GM18951 (cell line): ENCODE results near the gene CTSE.
"Not testable (repeated sequence)": the region's sequence is repeated elsewhere in the genome, so short reads cannot be mapped to it uniquely, and the experiment has no call there.

Experiments used
- POLR2A ChIP-seq: IDR thresholded peaks from 4 replicates; pipeline ENCODE4 v1.6.1; 2011; ENCODE audit warnings: mild to moderate bottlenecking; ENCODE audit not compliant: insufficient read length, insufficient read depth; ENCODE audit errors: extremely low read depth
- in situ Hi-C: fragments of 300-500 bp; cut with MboI; formaldehyde crosslinking; loops from one replicate; pipeline ENCODE4 v1.12.0; 2022; ENCODE audit warnings: low sequenced_read_pairs, mixed read lengths, inconsistent platforms; ENCODE audit not compliant: unreplicated experiment

Gene CTSE

DNA sequence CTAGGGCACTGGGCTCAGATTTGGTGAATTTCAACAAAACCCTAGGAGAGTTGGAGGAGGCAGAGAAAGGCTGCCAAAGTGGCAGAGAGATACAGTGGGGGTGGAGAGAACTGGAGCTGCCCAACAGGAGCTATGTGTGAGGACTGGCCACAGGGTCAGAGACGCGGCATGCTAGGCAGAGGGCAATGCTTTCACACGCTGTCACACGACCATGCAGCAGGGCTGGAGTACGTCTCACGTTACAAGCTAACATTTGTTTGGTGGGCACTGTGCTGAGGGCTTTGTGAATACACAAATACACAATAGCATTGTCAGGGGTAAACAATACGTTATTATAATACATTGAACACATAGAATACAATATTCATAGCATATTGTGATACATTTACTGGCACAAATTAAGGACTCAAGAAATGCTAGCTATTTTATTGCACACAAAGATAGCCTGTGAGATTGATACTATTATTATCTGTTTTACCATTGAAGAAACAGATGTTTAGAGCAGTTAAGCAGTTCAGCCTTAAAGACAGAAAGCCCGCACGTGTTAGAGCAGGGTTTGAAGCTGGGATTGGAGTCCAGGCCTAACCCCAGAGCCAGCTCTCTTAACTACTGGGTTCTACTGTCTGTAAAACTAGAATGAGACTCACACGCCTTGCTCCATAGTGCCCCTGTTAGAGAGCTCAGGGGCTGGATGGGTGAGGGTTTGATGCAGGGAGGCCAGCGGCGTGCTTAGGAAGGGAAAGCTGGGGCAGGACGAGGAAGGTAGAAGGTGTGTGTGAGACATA is 25.0 kb downstream of the CTSE start:
- TF ChIP-seq POLR2A, result no peak
- in situ Hi-C loops, result no loop called here

DNA sequence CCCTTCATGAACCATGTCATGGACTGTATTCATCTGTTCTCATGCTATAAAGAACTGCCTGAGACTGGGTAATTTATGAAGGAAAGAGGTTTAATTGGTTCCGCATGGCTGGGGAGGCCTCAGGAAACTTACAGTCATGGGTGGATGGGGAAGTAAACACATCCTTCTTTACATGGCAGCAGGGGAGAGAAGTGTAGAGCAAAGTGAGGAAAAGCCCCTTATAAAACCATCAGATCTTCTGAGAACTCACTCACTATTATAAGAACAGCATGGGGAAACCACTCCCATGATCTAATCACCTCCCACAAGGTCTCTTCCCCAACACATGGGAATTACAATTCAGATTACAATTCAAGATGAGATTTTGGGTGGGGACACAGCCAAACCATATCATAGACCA is 27.1 kb downstream of the CTSE start:
- in situ Hi-C loops, result not testable (repeated sequence)

DNA sequence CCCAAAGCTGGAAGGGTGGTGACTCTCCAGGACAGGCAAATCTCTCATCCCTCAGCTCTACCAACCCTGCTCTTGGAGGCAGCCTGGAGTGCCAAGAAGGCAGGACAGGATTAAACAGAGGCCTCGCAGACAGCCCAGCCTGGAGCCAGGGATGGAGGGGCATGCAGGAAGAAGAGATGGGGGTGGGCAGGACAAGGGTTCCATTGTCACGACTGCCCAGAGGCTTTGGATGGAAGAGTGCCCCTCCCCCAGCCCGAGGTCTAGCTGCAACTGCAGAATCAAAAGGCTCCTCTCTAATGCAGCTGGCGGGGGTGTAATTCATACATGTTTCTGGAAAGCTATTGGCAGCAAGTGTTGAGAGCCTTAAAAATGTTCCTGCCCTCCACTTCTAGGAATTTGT is 29.3 kb downstream of the CTSE start:
- TF ChIP-seq POLR2A, result no peak
- in situ Hi-C loops, result no loop called here

DNA sequence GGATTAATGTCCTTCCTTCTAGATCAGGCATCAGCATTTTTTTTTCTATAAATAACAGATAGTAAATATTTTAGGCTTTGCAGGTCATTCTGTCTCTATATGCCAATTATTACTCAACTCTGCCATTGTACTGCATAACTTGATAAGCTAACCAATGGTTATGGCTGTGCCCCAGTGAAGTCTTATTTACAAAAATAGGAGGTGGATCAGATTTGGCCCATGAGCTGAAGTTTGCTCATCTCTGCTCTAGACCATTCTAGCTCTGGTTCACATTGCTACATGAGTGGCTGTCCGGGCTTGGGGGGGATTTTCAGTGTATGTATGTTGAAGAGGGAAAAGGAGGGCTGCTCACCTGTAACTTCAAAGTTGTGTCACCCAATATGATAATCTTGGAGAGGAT is 30.6 kb downstream of the CTSE start:
- in situ Hi-C loops, result no loop called here
- TF ChIP-seq POLR2A, result no peak

DNA sequence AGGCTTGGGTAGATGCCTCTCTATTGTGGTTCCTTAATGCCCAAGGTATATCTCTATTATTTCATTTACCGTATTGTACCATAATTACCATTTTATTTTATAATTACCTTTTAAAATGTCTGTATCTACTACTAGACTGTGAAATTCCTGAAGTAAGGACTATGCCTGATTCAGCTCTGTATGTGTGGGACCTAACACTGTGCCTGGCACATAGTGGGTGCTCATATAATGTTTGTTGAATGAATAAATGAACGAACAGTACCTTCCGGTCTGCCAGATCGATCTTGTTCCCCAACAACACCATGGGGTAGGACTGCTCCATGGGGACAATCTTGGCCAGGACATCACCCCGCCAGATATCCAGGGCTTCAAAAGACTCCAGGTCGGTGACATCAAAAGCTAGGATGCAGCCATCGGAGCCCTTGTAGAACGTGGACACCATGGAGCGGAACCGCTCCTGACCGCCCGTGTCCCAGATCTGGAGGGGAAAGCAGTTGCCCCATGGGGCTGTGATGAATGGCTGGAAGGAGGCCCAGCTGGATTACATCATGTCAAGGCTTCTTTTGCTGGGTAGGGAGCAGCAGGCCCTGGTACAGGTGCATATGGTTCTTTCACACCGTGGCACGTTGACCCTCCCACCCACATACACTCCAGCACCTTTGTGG is 31.3 kb downstream of the CTSE start:
- in situ Hi-C loops, result no loop called here

DNA sequence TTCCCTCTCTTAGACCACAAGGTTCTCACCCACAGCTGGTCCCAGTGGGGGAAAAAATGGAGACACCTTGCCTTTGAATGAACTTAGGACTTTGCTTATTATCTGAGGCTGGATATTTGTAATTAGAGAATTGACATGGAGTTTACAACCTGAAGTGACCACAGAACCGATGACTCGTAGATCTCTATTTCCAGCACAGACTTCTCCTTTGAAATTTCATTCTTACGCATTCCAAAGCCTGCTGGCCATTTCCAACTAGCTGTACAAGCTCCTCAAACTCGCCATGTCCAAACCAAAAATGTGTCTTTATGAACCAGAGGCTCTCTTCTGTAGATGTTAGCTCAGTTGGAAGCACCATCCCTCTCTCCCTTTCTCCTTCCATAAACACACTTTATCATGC is 32.5 kb downstream of the CTSE start:
- TF ChIP-seq POLR2A, result no peak
- in situ Hi-C loops, result no loop called here

More for the DNA sequence above, 31.3 kb downstream of the CTSE start:
- TF ChIP-seq POLR2A, result no peak

DNA sequence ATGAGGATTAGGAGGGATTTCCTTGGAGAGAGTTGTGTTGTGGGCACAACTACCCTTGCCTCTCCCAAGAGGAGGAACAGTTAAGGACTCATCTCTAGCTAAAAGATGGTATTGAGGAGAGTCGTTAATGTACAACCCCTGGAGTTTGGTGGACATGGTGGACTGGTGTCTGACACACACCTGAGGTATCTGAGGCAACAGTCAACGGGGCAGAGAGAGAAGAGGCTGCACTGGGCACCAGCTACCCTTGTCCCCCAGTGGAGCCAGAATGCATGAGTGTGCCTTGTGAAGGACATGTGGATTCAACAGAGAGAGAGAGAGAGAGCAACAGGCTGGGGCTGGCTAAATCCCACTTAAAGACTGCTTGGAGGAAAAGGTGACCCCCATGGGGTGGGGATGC is 33.5 kb downstream of the CTSE start:
- no peak for TF ChIP-seq POLR2A
- in situ Hi-C loops, result no loop called here

DNA sequence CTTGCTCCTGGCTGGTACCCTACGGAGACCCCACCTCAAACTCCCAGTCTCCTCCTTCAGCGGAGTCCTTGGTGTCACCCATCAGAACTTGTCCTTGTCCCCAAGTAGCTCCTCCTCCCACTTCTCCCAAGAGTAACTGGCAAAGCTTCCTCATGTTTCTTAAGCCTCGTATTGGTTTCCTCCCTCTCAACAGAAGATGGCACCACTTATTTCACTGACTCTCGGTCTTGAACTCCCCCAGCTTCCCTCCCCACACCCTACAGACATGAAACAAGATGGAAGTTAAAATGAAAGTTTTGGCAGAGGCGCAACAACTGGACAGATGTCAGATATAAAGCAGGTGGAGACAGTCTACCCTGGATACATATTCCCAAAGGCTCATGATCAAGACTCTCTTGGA is 33.9 kb downstream of the CTSE start:
- in situ Hi-C loops, result loop anchor here (10.0 kb wide), 1 partner anchor 115 kb away; no protein-coding TSS in a partner anchor

DNA sequence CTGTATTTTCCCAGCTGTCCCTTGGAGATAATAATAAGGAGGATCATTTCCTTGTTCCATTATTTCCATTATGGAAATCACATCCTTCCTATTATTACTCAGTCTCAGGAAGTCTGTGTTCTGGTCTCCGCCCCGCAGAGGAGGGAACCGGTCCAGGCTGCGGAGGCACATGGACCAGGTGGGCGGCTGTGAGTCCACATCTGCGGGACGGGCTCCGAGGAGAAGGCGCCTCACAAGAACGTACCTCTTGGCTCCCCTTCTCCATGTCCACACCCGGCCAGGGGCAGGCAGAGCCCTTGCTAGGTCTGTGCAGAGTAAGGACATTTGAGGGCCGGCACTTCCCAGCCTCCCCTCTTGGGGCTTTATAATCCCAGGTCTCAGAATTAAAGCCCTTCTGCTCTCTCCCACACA is 35.1 kb downstream of the CTSE start:
- TF ChIP-seq POLR2A, result no peak
- in situ Hi-C loops, result loop anchor here (10.0 kb wide), 1 partner anchor 116 kb away; no protein-coding TSS in a partner anchor

More for the DNA sequence above, 33.9 kb downstream of the CTSE start:
- no peak for TF ChIP-seq POLR2A

DNA sequence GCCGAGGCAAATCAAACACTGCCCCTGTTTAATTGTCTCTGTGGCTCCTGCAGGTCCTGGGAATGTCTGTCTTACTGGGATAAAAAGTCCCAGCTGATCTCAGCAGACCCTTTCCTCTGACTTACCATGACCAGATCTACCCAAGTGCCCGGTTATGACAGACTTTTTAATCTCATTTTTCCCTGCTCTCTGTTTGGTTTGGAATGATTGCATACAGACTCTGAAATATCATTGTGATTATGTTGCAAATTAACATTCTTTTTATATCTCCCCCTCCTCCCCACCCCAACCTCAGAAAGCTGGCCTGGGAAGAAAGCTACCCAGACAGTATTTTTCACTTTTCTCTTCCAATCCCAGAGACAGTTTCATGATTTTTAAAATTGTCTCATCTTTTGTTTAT is 36.8 kb downstream of the CTSE start:
- in situ Hi-C loops, result loop anchor here (10.0 kb wide), 1 partner anchor 118 kb away; no protein-coding TSS in a partner anchor
- TF ChIP-seq POLR2A, result no peak

DNA sequence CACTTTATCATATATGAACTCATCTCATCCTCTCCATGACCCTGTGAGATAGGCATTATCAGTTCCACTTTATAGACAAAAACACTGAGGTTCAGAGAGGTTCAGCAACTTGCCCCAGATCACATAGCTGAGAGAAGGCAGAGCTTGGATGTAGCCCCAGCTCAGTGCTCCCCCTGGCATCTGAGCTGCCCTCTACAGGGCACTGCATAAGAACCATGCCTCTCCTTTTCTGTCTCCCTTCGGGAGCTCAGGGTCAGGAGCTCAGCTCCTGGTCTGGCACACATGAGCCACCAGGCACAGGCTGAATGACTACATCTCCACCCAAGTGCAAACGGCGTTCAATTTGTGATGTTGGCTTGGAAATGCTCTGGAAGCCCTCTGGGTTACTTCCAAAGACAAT is 37.4 kb downstream of the CTSE start:
- in situ Hi-C loops, result loop anchor here (10.0 kb wide), 1 partner anchor 119 kb away; no protein-coding TSS in a partner anchor

DNA sequence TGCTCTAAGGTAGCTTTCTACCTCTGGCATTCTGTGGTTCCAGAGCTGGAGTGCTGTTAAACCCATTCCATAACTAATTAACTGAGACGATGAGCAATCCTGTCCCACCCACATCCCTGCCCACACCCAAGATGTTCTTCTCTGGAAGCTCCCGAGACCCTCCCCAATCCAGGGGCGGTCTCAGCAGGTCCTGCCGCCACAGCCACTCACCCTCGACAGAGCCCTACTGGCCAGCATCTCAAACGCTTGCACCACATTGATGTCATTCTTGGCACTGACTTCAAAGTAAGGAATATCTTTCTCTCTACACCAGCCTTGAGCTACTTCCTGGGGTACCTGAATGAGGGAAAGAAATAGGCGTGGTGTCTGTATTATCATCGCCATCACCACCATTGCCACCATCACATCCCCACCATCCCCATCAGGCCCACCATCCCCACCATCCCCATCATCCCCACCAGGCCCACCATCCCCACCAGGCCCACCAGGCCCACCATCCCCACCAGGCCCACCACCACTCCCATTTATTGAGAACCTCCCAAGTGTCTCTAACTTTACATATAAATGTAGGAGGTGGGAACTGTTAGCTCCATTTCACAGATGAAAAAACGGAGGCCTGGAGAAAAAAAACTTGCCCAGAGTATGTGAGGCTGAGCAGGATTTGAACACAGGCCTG is 38.2 kb downstream of the CTSE start:
- TF ChIP-seq POLR2A, result no peak
- in situ Hi-C loops, result loop anchor here (10.0 kb wide), 1 partner anchor 119 kb away; no protein-coding TSS in a partner anchor

More for the DNA sequence above, 37.4 kb downstream of the CTSE start:
- TF ChIP-seq POLR2A, result no peak
